ENCODE results near the gene MOGAT3.

The MOGAT3 gene

DNA sequence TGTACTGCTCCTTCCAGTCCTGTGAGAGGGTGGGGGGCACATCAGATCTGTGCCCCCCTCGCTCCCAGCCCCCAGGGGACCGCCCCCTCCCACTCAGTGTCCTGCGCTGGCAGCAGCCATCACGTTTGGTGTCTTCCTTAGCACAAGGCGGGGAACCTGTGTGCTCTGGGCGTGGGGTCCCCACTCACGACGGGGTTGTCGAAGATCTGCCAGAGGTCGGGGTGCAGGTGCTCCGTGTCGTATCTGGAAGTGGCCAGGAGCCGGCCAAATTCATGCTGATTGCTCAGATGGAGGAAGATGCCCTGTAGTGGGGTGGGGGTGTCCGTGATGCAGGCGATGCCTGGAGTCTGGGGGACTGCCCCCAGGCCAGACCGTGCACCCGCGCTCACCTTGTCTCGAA, 9.3 kb upstream of the MOGAT3 start:
- H3K36me3 ChIP-seq (ENCODE audit: insufficient read depth) = no peaks in the 10 kb centered on the region
- no peak overlapping the region for H3K27ac ChIP-seq
- no peak overlapping the region for H2AFZ ChIP-seq (ENCODE audit: low read depth)
- no peak overlapping the region for H3K4me2 ChIP-seq
- H3K27me3 ChIP-seq (ENCODE audit: insufficient read depth, low read depth) = no peaks in the 10 kb centered on the region
- H3K4me3 ChIP-seq (IDR thresholded peaks at IDR 0.05; ENCODE audit: insufficient read depth, low read depth, low read length) = no peak overlapping the region
- TF ChIP-seq, protein P1, sequence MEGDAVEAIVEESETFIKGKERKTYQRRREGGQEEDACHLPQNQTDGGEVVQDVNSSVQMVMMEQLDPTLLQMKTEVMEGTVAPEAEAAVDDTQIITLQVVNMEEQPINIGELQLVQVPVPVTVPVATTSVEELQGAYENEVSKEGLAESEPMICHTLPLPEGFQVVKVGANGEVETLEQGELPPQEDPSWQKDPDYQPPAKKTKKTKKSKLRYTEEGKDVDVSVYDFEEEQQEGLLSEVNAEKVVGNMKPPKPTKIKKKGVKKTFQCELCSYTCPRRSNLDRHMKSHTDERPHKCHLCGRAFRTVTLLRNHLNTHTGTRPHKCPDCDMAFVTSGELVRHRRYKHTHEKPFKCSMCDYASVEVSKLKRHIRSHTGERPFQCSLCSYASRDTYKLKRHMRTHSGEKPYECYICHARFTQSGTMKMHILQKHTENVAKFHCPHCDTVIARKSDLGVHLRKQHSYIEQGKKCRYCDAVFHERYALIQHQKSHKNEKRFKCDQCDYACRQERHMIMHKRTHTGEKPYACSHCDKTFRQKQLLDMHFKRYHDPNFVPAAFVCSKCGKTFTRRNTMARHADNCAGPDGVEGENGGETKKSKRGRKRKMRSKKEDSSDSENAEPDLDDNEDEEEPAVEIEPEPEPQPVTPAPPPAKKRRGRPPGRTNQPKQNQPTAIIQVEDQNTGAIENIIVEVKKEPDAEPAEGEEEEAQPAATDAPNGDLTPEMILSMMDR (conservative IDR thresholded peaks at IDR 0.05; ENCODE audit: low read depth, low read length) = no peak
- H3K4me1 ChIP-seq (ENCODE audit: low read depth, poor library complexity, severe bottlenecking) = peaks cover 9% of the 10 kb centered on the region
- H3K9ac ChIP-seq = no peak overlapping the region
- no peaks in the 10 kb centered on the region for H3K79me2 ChIP-seq (ENCODE audit: insufficient read depth, low read depth)
- no peaks in the 10 kb centered on the region for H4K20me1 ChIP-seq (ENCODE audit: insufficient read depth)

DNA sequence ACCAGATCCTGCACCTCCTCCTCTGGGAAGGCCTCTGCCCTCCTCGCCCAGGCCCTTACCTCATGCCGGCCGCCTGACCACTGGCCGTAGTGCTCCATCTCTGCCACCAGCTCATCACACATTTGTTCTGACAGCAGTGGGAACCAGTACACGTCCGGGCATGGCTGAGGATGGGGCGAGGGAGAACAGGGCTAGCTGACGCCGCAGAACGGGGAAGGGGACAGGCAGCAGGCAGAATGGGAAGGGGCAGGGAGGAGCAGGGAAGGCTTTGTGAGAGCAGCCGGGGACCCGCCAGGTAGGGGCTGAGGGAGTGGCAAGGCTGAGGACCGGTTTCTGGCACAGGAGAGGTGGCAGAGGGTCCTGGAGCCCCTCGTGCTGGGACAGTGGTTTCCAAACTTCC, 8.0 kb upstream of the MOGAT3 start:
- TF ChIP-seq, protein P1 (conservative IDR thresholded peaks at IDR 0.05; ENCODE audit: low read depth, low read length) = no peak
- Histone ChIP-seq H3K36me3 (ENCODE audit: insufficient read depth) (no peaks in the 10 kb centered on the region), H3K9ac (no peak overlapping the region), H3K4me3 (IDR thresholded peaks at IDR 0.05; ENCODE audit: insufficient read depth, low read depth, low read length) (no peak overlapping the region), H3K4me2 (no peak overlapping the region), H4K20me1 (ENCODE audit: insufficient read depth) (no peaks in the 10 kb centered on the region), H2AFZ (ENCODE audit: low read depth) (no peak overlapping the region), H3K27ac (no peak overlapping the region), H3K4me1 (ENCODE audit: low read depth, poor library complexity, severe bottlenecking) (no peaks in the 10 kb centered on the region), H3K27me3 (ENCODE audit: insufficient read depth, low read depth) (0 out of 2 replicates have a peak, but pooled peaks cover 8% of the 10 kb centered on the region), H3K79me2 (ENCODE audit: insufficient read depth, low read depth) (no peaks in the 10 kb centered on the region)

DNA sequence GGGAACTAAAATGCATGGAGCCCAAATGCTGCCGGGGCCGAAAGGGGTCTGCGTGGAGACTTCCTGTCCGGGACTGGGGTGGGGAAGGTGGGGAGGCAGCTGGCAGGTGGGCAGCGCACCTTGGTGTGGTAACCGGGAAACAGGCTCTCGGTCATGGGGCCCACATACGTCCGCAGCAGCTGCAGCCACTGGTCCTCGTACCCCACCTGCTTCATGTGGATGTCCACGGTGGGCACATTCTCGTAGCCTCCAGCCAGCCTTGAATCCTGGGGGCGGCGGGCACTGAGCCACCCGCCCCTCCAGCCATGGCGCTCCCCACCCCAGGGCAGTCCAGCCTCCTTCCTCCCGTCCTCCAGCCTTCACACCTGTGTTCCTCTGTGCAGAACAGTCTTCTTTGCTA, 6.6 kb upstream of the MOGAT3 start:
- no peak overlapping the region for H3K9ac ChIP-seq
- no peak overlapping the region for H2AFZ ChIP-seq (ENCODE audit: low read depth)
- no peak overlapping the region for H3K4me3 ChIP-seq (IDR thresholded peaks at IDR 0.05; ENCODE audit: insufficient read depth, low read depth, low read length)
- TF ChIP-seq, protein P1 (conservative IDR thresholded peaks at IDR 0.05; ENCODE audit: low read depth, low read length) = no peak
- peaks cover 18% of the 10 kb centered on the region for H3K27me3 ChIP-seq (ENCODE audit: insufficient read depth, low read depth)
- H3K79me2 ChIP-seq (ENCODE audit: insufficient read depth, low read depth) = no peaks in the 10 kb centered on the region
- no peaks in the 10 kb centered on the region for H4K20me1 ChIP-seq (ENCODE audit: insufficient read depth)
- no peak overlapping the region for H3K4me2 ChIP-seq
- no peak overlapping the region for H3K27ac ChIP-seq
- H3K4me1 ChIP-seq (ENCODE audit: low read depth, poor library complexity, severe bottlenecking) = no peaks in the 10 kb centered on the region
- no peaks in the 10 kb centered on the region for H3K36me3 ChIP-seq (ENCODE audit: insufficient read depth)

DNA sequence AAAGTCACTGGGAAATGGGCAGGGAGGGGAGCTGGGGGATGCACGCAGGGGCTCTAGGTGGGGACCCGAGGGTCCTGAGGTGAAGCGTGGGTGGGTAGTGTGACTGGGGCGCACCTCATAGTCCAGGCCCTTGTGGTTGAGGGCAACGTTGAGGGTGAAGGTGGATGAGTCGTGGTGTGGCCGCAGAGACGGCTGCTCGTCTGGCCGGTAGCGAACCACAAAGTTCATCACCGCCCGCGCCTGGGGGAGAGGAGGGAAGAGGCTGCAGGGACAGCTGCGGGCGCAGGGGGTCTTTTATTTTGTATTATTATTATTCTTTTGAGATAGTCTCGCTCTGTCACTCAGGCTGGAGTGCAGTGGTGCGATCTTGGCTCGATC, 5.8 kb upstream of the MOGAT3 start:
- Histone ChIP-seq H3K27ac (no peak overlapping the region), H3K9ac (no peak overlapping the region), H3K36me3 (ENCODE audit: insufficient read depth) (no peaks in the 10 kb centered on the region), H3K27me3 (ENCODE audit: insufficient read depth, low read depth) (peaks cover 24% of the 10 kb centered on the region), H3K79me2 (ENCODE audit: insufficient read depth, low read depth) (no peaks in the 10 kb centered on the region), H3K4me2 (no peak overlapping the region), H3K4me3 (IDR thresholded peaks at IDR 0.05; ENCODE audit: insufficient read depth, low read depth, low read length) (no peak overlapping the region), H2AFZ (ENCODE audit: low read depth) (no peak overlapping the region), H4K20me1 (ENCODE audit: insufficient read depth) (no peaks in the 10 kb centered on the region), H3K4me1 (ENCODE audit: low read depth, poor library complexity, severe bottlenecking) (no peaks in the 10 kb centered on the region)
- TF ChIP-seq, protein P1 (conservative IDR thresholded peaks at IDR 0.05; ENCODE audit: low read depth, low read length) = no peak
